ENCODE results near the gene CNKSR2. TPM values are rescaled to one million over a fixed set of nuclear protein-coding genes. Genes with fewer than 3 reads are reported as not detected.

CNKSR2 gene
- total and polyA plus RNA-seq, 2 of the 13 experiments (the other 11 are each of a cell fraction or from before 2014, with no cell fraction given): not detected

- TF ChIP-seq MBD4 (IDR thresholded peaks at IDR 0.05; ENCODE audit: borderline replicate concordance, low read length) (no peak), FOXJ3 (CRISPR knock-in tag; IDR thresholded peaks at IDR 0.05; ENCODE audit: borderline replicate concordance) (no peak), MAFF (IDR thresholded peaks at IDR 0.05; ENCODE audit: low read depth, low read length) (no peak)
- TF ChIP-seq, protein P1, sequence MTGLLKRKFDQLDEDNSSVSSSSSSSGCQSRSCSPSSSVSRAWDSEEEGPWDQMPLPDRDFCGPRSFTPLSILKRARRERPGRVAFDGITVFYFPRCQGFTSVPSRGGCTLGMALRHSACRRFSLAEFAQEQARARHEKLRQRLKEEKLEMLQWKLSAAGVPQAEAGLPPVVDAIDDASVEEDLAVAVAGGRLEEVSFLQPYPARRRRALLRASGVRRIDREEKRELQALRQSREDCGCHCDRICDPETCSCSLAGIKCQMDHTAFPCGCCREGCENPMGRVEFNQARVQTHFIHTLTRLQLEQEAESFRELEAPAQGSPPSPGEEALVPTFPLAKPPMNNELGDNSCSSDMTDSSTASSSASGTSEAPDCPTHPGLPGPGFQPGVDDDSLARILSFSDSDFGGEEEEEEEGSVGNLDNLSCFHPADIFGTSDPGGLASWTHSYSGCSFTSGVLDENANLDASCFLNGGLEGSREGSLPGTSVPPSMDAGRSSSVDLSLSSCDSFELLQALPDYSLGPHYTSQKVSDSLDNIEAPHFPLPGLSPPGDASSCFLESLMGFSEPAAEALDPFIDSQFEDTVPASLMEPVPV (CRISPR knock-in tag; IDR thresholded peaks at IDR 0.05): no peak
Measured at GRCh38 chrX:21702725-21703124, 328.5 kb downstream of the CNKSR2 start (continued).

Data from HepG2 (cell line).